ENCODE data around the gene GFRA4. TPM values are rescaled to one million over a fixed set of nuclear protein-coding genes. Genes with fewer than 3 reads are reported as not detected.

The GFRA4 gene
- total and polyA plus RNA-seq, 7 donors, result not detected

- DNase-seq, result peak; percentile 92
- Histone ChIP-seq H3K4me3 (peak overlapping the region in 1 of 4 donors; percentile 15), H3K27me3 (no peaks in the 10 kb centered on the region), H3K36me3 (peaks cover 0 to 31% (median 14%) of the 10 kb centered on the region in 4 donors), H3K9me3 (no peaks in the 10 kb centered on the region), H3K27ac (peak overlapping the region; percentile 86 to 97 (median 94)), H3K4me1 (peaks cover 0 to 62% (median 57%) of the 10 kb centered on the region in 4 donors)
- TF ChIP-seq EP300 (IDR thresholded peaks at IDR 0.05) (no peak), CTCF (IDR thresholded peaks at IDR 0.05) (no peak), POLR2A (IDR thresholded peaks at IDR 0.05) (no peak), POLR2AphosphoS5 (IDR thresholded peaks at IDR 0.05) (peak in 2 of 4 donors; percentile 11 to 27)
- WGBS, 2 donors, result 67% methylated on average over 8 of the region's 8 CpGs
- intact Hi-C loops (cut with DNase I), result loop anchor here (5.0 kb wide), 1 partner anchor 90 kb away; the partner anchor contains the start of gene ADISSP
These were observed 14.5 kb upstream of the GFRA4 start for GRCh38 chr20:3677733-3678132.

GRCh38 chr20:3674995-3675900, 12.0 kb upstream of the GFRA4 start:
- Histone ChIP-seq H3K4me1 (peaks cover 0 to 49% (median 42%) of the 10 kb centered on the region in 4 donors), H3K36me3 (peaks cover 0 to 55% (median 35%) of the 10 kb centered on the region in 4 donors), H3K9me3 (no peaks in the 10 kb centered on the region), H3K27ac (no peak overlapping the region), H3K4me3 (no peak overlapping the region), H3K27me3 (peaks cover 0 to 5% (median 0%) of the 10 kb centered on the region in 3 donors)
- TF ChIP-seq POLR2A (IDR thresholded peaks at IDR 0.05), result no peak
- no peak for TF ChIP-seq CTCF (IDR thresholded peaks at IDR 0.05)
- no peak for DNase-seq
- intact Hi-C loops (cut with DNase I), result loop anchor here (5.0 kb wide), 1 partner anchor 92 kb away; the partner anchor contains the start of gene ADISSP
- WGBS, 2 donors, result 47 to 59% methylated on average over 13 of the region's 13 CpGs

- DNase-seq, result no peak
- peaks cover 0 to 47% (median 42%) of the 10 kb centered on the region in 4 donors for H3K4me1 ChIP-seq
- H3K9me3 ChIP-seq, result no peaks in the 10 kb centered on the region
- no peak for TF ChIP-seq CTCF (IDR thresholded peaks at IDR 0.05)
- no peak for TF ChIP-seq POLR2AphosphoS5 (IDR thresholded peaks at IDR 0.05)
- no peak for TF ChIP-seq POLR2A (IDR thresholded peaks at IDR 0.05)
- no peak for TF ChIP-seq EP300 (IDR thresholded peaks at IDR 0.05)
- intact Hi-C loops (cut with DNase I), result no loop called here
- H3K27me3 ChIP-seq, result peaks cover 0 to 5% (median 0%) of the 10 kb centered on the region in 3 donors
- H3K36me3 ChIP-seq, result peaks cover 0 to 56% (median 35%) of the 10 kb centered on the region in 4 donors
- H3K4me3 ChIP-seq, result no peak overlapping the region
- H3K27ac ChIP-seq, result no peak overlapping the region
- 57 to 75% methylated on average over 10 of the region's 10 CpGs for WGBS, 2 donors
These were observed 11.2 kb upstream of the GFRA4 start for GRCh38 chr20:3674447-3674846.

GRCh38 chr20:3673221-3674070, 10.2 kb upstream of the GFRA4 start:
- peaks cover 0 to 56% (median 37%) of the 10 kb centered on the region in 4 donors for H3K36me3 ChIP-seq
- peaks cover 0 to 39% (median 35%) of the 10 kb centered on the region in 4 donors for H3K4me1 ChIP-seq
- H3K9me3 ChIP-seq, result no peaks in the 10 kb centered on the region
- peaks cover 0 to 5% (median 0%) of the 10 kb centered on the region in 3 donors for H3K27me3 ChIP-seq
- TF ChIP-seq POLR2AphosphoS5 (IDR thresholded peaks at IDR 0.05) (no peak), POLR2A (IDR thresholded peaks at IDR 0.05) (no peak), CTCF (IDR thresholded peaks at IDR 0.05) (no peak)
- 44 to 53% methylated on average over 90 of the region's 90 CpGs for WGBS, 2 donors
- DNase-seq, result no peak
- no peak overlapping the region for H3K27ac ChIP-seq
- intact Hi-C loops (cut with DNase I), result no loop called here
- no peak overlapping the region for H3K4me3 ChIP-seq

All from sigmoid colon (tissue), 7 donors.